DOHH2 (cell line): ENCODE measurements around the gene HES6.

ENCODE experiments used
- CTCF ChIP-seq: fragments of 200-600 bp; sonication (generic); IDR thresholded peaks from one replicate; pipeline ENCODE4 v1.5.1; 2014; ENCODE audit warnings: antibody characterized with exemption, mild to moderate bottlenecking, low read depth, low read length; ENCODE audit not compliant: poor library complexity, severe bottlenecking
- EZH2phosphoT487 ChIP-seq: fragments of 200-600 bp; sonication (generic); IDR thresholded peaks from 2 replicates; pipeline ENCODE4 v1.6.1; 2017; ENCODE audit warnings: borderline replicate concordance, mild to moderate bottlenecking, antibody characterized with exemption, low read length, moderate library complexity, mixed read lengths

- TF ChIP-seq CTCF (no peak), EZH2phosphoT487 (no peak)
Observed at GRCh38 chr2:238225121-238225520, 14.7 kb downstream of the HES6 start.
